Eye (tissue), 1 donor: ENCODE data around the gene PTBP3.

Experiments used
- DNase-seq: peaks from one replicate; pipeline ENCODE4 v3.0.0-alpha.2; 2015

Gene PTBP3

GRCh38 chr9:112265391-112265790 is 68.0 kb downstream of the PTBP3 start:
- no peak for DNase-seq

GRCh38 chr9:112262577-112262976 is 70.8 kb downstream of the PTBP3 start:
- no peak for DNase-seq

- no peak for DNase-seq
Measured at GRCh38 chr9:112261133-112261532, 72.3 kb downstream of the PTBP3 start.

GRCh38 chr9:112258106-112258505 is 75.3 kb downstream of the PTBP3 start:
- no peak for DNase-seq

GRCh38 chr9:112252194-112252593 is 81.2 kb downstream of the PTBP3 start:
- no peak for DNase-seq

- DNase-seq, result no peak
Measured at GRCh38 chr9:112249277-112249676, 84.1 kb downstream of the PTBP3 start.

- no peak for DNase-seq
Measured at GRCh38 chr9:112248722-112249121, 84.7 kb downstream of the PTBP3 start.

GRCh38 chr9:112247090-112247489 is 86.3 kb downstream of the PTBP3 start:
- DNase-seq, result no peak

- DNase-seq, result no peak
Measured at GRCh38 chr9:112245126-112245525, 88.3 kb downstream of the PTBP3 start.

- DNase-seq, result no peak
Measured at GRCh38 chr9:112242147-112242804, 91.1 kb downstream of the PTBP3 start.

- no peak for DNase-seq
Measured at GRCh38 chr9:112241491-112241890, 91.9 kb downstream of the PTBP3 start.

- DNase-seq, result no peak
Measured at GRCh38 chr9:112239708-112240107, 93.7 kb downstream of the PTBP3 start.

GRCh38 chr9:112239284-112239683 is 94.1 kb downstream of the PTBP3 start:
- no peak for DNase-seq

- DNase-seq, result no peak
Measured at GRCh38 chr9:112234779-112235178, 98.6 kb downstream of the PTBP3 start.

- DNase-seq, result no peak
Measured at GRCh38 chr9:112233769-112234168, 99.7 kb downstream of the PTBP3 start.

- DNase-seq, result no peak
Measured at GRCh38 chr9:112232233-112232632, 101.2 kb downstream of the PTBP3 start.

- no peak for DNase-seq
Measured at GRCh38 chr9:112226091-112226490, 107.3 kb downstream of the PTBP3 start.

- no peak for DNase-seq
Measured at GRCh38 chr9:112224401-112225289, 108.8 kb downstream of the PTBP3 start.

- DNase-seq, result no peak
Measured at GRCh38 chr9:112218908-112219307, 114.5 kb downstream of the PTBP3 start.

GRCh38 chr9:112212926-112213325 is 120.5 kb downstream of the PTBP3 start:
- no peak for DNase-seq

GRCh38 chr9:112207451-112207850 is 126.0 kb downstream of the PTBP3 start:
- DNase-seq, result no peak

GRCh38 chr9:112203536-112203935 is 129.9 kb downstream of the PTBP3 start:
- no peak for DNase-seq

GRCh38 chr9:112200711-112201110 is 132.7 kb downstream of the PTBP3 start:
- DNase-seq, result no peak

- DNase-seq, result no peak
Measured at GRCh38 chr9:112198646-112199045, 134.8 kb downstream of the PTBP3 start.
